Skeletal muscle satellite cell (primary cell): ENCODE results near the gene KRTAP10-6.

Experiments
- H3K27me3 ChIP-seq: 2 replicates; pipeline ENCODE4 v1.7.0; 2013; ENCODE audit warnings: low read length; ENCODE audit not compliant: control insufficient read depth, insufficient read depth
- H3K36me3 ChIP-seq: 2 replicates; pipeline ENCODE4 v1.7.0; 2013; ENCODE audit warnings: mild to moderate bottlenecking, control low read depth, low read length; ENCODE audit not compliant: insufficient read depth
- H3K4me1 ChIP-seq: 2 replicates; pipeline ENCODE4 v1.7.0; 2013; ENCODE audit warnings: low read length; ENCODE audit not compliant: control insufficient read depth, insufficient read depth
- H3K4me2 ChIP-seq: 2 replicates; pipeline ENCODE4 v1.7.0; 2013; ENCODE audit warnings: mild to moderate bottlenecking, low read length
- H3K4me3 ChIP-seq: 2 replicates; pipeline ENCODE4 v1.7.0; 2013; ENCODE audit warnings: low read length
- H3K9ac ChIP-seq: 2 replicates; pipeline ENCODE4 v1.7.0; 2013; ENCODE audit warnings: mild to moderate bottlenecking, low read depth, low read length, moderate library complexity
- H3K9me3 ChIP-seq: replicated peaks from 2 replicates; pipeline ENCODE4 v1.7.0; 2013; ENCODE audit warnings: mild to moderate bottlenecking, control low read depth, low read length

The KRTAP10-6 gene

DNA sequence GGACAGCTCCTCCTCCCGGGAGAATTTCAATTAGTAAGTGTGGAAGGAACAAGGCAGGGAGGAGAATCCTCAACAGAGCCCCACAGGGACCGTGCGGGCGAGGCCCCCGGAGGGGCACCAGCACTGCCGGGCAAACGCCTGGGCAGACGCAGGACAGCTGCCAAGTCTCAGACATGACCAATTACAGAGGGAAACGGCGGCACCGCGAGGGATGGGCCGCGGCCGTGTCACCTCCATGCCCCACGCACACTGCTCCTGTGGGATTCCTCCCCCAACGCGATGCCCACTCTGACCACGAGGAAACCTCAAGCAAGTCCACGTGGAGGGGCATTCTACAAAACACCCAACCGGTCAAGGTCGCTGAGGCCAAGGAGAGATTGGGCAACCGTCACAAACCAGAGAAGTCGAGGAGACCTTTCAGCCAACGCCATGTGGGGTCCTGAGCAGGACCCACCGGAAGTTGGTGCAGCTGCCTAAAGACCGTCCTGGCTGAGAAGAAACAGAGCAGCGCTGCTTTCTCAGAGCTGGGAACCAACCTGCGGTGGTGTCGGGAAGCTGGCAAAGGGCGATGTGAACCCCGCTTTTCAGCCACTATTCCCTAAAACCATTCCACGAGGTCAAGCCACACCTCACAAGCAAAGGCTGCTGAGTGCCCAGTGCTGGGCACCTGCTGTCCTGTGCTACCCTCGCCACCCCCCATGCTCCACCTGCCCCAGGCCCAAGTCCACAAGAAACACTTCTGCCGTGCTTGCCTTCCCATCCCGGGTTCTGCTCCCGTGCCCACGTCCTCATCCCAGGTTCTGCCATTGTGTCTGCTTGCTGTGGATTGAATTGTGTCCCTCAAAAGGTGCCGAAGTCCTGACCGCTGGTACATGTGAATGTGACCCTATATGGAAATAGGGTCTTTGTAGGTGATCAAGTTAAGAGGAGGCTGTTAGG is 20.2 kb downstream of the KRTAP10-6 start:
- Histone ChIP-seq H3K4me1 (no peaks in the 10 kb centered on the region), H3K9me3 (peaks cover 3% of the 10 kb centered on the region), H3K9ac (no peak overlapping the region), H3K27me3 (peaks cover 28% of the 10 kb centered on the region), H3K36me3 (no peaks in the 10 kb centered on the region), H3K4me3 (no peak overlapping the region), H3K4me2 (no peak overlapping the region)

DNA sequence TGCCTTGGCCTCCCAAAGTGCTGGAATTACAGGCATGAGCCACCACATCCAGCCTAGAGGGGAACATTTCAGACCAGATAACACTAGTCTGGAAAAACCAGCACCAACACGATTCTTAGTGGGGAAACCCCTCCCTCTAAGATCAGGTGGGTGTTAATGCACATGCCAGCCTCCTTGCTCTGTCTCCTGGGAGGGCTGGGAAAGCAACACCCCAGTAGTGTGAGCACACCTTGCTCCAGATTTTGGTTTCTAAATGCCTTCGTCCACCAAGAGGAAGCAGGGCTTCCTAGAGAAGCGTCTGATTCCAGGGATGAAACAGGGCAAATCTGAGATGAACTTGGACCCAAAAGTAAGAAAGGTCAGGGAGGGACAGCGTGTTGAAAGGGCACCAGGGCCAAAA is 21.0 kb downstream of the KRTAP10-6 start:
- H3K9ac ChIP-seq = no peak overlapping the region
- no peaks in the 10 kb centered on the region for H3K36me3 ChIP-seq
- H3K4me3 ChIP-seq = no peak overlapping the region
- peaks cover 28% of the 10 kb centered on the region for H3K27me3 ChIP-seq
- H3K4me2 ChIP-seq = no peak overlapping the region
- H3K4me1 ChIP-seq = no peaks in the 10 kb centered on the region
- H3K9me3 ChIP-seq = peaks cover 3% of the 10 kb centered on the region

- no peak overlapping the region for H3K4me2 ChIP-seq
- peaks cover 3% of the 10 kb centered on the region for H3K9me3 ChIP-seq
- H3K36me3 ChIP-seq = no peaks in the 10 kb centered on the region
- H3K9ac ChIP-seq = no peak overlapping the region
- H3K4me1 ChIP-seq = no peaks in the 10 kb centered on the region
- no peak overlapping the region for H3K4me3 ChIP-seq
- H3K27me3 ChIP-seq = peaks cover 25% of the 10 kb centered on the region
These were observed 22.3 kb downstream of the KRTAP10-6 start for GRCh38 chr21:44569861-44570517.

DNA sequence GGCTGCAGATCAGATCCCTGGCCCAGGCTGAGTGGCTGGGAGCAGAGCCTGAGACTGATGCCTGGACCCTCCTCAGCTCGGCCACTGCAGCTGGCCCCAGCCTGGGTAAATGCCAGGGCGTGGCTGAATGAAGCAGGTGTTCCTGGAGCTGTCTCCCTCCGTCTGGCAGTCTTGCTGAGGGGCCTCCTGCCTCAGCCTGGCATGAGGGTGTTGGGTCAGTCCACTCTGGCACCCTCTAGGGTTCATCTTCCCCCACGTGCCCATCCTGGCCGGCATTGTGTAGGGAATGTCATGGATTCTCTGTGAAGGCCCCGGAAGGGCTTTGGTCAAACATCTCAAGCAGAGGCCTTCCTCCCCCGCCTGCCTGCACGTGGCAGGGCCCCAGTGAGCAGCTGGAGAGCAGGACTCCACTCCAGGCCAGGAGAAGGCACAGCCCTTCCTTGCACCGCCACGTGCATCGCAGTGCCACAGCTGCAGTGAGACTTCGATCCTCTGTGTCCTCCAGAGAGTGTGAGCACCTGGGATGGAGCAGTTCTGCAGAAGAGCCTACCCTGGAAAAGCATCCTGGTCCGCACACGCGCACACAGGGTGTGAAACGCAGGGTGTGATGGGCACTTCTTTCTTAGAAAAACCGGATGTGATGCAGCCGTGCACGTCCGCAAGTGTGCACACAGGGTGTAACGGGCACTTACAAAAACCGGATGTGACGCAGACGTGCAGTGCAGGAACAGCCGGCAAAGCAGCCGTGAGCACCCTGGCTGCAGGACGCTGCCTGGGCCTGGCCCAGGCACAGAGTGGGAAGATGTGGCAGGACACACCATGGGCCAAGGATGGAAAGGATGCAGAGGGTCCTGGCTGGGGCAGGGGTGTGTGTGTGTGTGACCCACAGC is 23.4 kb downstream of the KRTAP10-6 start:
- Histone ChIP-seq H3K9ac (no peak overlapping the region), H3K4me2 (no peak overlapping the region), H3K4me1 (no peaks in the 10 kb centered on the region), H3K36me3 (no peaks in the 10 kb centered on the region), H3K9me3 (peaks cover 3% of the 10 kb centered on the region), H3K4me3 (no peak overlapping the region), H3K27me3 (peaks cover 24% of the 10 kb centered on the region)

DNA sequence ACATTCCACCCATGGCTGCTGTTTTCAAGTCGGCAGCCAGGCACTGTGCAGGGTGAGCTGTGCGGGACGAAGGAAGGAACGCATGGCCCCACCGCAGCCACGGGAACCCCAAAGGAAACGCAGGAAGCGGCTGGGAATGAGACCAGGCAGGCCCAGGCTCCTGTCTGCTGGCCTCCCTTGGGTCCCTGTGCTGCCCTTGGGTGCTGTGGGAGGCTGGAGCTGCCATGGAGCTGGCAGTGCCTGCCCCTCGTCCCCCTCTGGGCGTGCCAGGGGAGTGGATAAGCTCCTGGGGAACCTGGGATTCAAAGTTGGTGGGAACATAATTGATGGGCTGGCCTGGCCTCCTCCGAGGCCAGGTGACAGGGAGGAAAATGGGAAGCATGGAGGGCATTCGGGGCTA is 24.0 kb downstream of the KRTAP10-6 start:
- Histone ChIP-seq H3K4me2 (no peak overlapping the region), H3K9me3 (peaks cover 3% of the 10 kb centered on the region), H3K4me3 (no peak overlapping the region), H3K27me3 (peaks cover 25% of the 10 kb centered on the region), H3K4me1 (no peaks in the 10 kb centered on the region), H3K9ac (no peak overlapping the region), H3K36me3 (no peaks in the 10 kb centered on the region)

DNA sequence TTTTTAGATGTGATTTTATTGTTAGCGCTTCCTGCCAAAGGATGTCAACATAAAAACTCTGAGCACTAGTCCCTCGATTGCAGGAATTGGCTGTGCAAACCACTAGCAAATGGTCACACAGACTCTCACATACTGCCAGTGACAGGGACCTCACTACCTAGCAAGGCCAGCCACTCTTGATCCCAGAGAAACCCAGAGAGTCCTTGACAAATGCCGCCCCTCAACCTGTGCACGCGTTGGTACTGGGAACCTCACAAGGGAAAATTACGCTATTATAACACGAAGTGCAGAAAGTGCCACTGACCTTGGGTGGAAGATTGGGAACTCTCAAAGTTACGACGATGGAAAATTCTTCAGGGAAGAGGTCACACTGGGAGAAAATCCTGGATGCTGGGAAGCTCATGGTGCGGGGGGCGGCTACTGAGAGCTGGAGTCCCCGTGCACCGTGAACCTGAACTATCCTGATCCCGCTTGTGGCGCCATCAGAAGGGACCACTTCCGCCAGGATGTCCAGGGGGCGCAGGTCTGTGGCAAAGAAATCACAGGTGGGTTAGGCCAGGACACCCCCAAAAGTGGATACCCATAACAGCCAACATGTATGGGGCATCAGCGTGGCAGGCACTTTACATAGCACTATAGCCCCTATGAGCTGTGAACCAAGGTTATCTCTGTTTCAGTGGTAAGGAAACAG is 24.7 kb downstream of the KRTAP10-6 start:
- peaks cover 19% of the 10 kb centered on the region for H3K27me3 ChIP-seq
- no peak overlapping the region for H3K9ac ChIP-seq
- peaks cover 3% of the 10 kb centered on the region for H3K9me3 ChIP-seq
- H3K4me2 ChIP-seq = no peak overlapping the region
- H3K4me3 ChIP-seq = no peak overlapping the region
- no peaks in the 10 kb centered on the region for H3K4me1 ChIP-seq
- H3K36me3 ChIP-seq = no peaks in the 10 kb centered on the region

- Histone ChIP-seq H3K9ac (no peak overlapping the region), H3K4me2 (no peak overlapping the region), H3K36me3 (no peaks in the 10 kb centered on the region), H3K27me3 (peaks cover 18% of the 10 kb centered on the region), H3K4me1 (no peaks in the 10 kb centered on the region), H3K9me3 (peaks cover 1% of the 10 kb centered on the region), H3K4me3 (no peak overlapping the region)
These were observed 25.9 kb downstream of the KRTAP10-6 start for GRCh38 chr21:44566403-44566802.

- no peak overlapping the region for H3K4me2 ChIP-seq
- H3K4me1 ChIP-seq = no peaks in the 10 kb centered on the region
- H3K9me3 ChIP-seq = no peaks in the 10 kb centered on the region
- H3K36me3 ChIP-seq = no peaks in the 10 kb centered on the region
- no peak overlapping the region for H3K9ac ChIP-seq
- peaks cover 16% of the 10 kb centered on the region for H3K27me3 ChIP-seq
- no peak overlapping the region for H3K4me3 ChIP-seq
These were observed 27.3 kb downstream of the KRTAP10-6 start for GRCh38 chr21:44564886-44565598.

- Histone ChIP-seq H3K4me2 (no peak overlapping the region), H3K27me3 (peaks cover 22% of the 10 kb centered on the region), H3K4me3 (no peak overlapping the region), H3K36me3 (no peaks in the 10 kb centered on the region), H3K4me1 (no peaks in the 10 kb centered on the region), H3K9me3 (no peaks in the 10 kb centered on the region), H3K9ac (no peak overlapping the region)
These were observed 28.2 kb downstream of the KRTAP10-6 start for GRCh38 chr21:44564099-44564498.

GRCh38 chr21:44558695-44559094 is 33.6 kb downstream of the KRTAP10-6 start, which contains the start of gene KRTAP10-3:
Gene KRTAP10-3, minus strand, starts transcription at chr21:44558795. Its CDS starts 80 bp downstream, at chr21:44558715.
- H3K27me3 ChIP-seq = peaks cover 59% of the 10 kb centered on the region
- no peak within 1 kb of the TSS for H3K4me3 ChIP-seq
- no peaks in the 10 kb centered on the region for H3K9me3 ChIP-seq
- H3K4me1 ChIP-seq = no peaks in the 10 kb centered on the region
- no peak within 1 kb of the TSS for H3K4me2 ChIP-seq
- no peaks in the 10 kb centered on the region for H3K36me3 ChIP-seq
- H3K9ac ChIP-seq = no peak within 1 kb of the TSS
